WTC11 (cell line): ENCODE measurements around the gene DHX57. TPM values are rescaled to one million over a fixed set of nuclear protein-coding genes. Genes with fewer than 3 reads are reported as not detected.

Source experiments
- ATAC-seq: fragments of 200-7000 bp; cut with Tn5 transposase; 2 replicates; pipeline ENCODE4 v1.10.0; 2021; ENCODE audit warnings: mild to moderate bottlenecking, moderate library complexity
- CTCF ChIA-PET: fragments of 300-600 bp; sonication (Branson Sonifier 250); formaldehyde crosslinking; loops from one replicate; lab custom pipeline; 2021; ENCODE audit warnings: antibody characterized with exemption; lab: Charles Lee
- POLR2A ChIA-PET: fragments of 350-600 bp; sonication (Branson Sonifier 250); formaldehyde crosslinking; loops from one replicate; lab custom pipeline; 2021; ENCODE audit warnings: antibody characterized with exemption; lab: Charles Lee
- DNase-seq: peaks from one replicate; pipeline ENCODE4 v3.0.0; 2021; ENCODE audit warnings: low spot score
- H3K27ac Mint-ChIP-seq: 2 replicates; pipeline ENCODE4 v1.8.0; 2021; ENCODE audit warnings: mixed read lengths
- H3K27me3 Mint-ChIP-seq: 2 replicates; pipeline ENCODE4 v1.8.0; 2021; ENCODE audit warnings: low read depth, mild to moderate bottlenecking, moderate library complexity, mixed read lengths
- H3K36me3 Mint-ChIP-seq: 2 replicates; pipeline ENCODE4 v1.8.0; 2021; ENCODE audit warnings: mixed read lengths
- H3K4me1 Mint-ChIP-seq: 2 replicates; pipeline ENCODE4 v1.8.0; 2022; ENCODE audit warnings: mixed read lengths
- H3K4me3 Mint-ChIP-seq: 2 replicates; pipeline ENCODE4 v1.8.0; 2021; ENCODE audit warnings: mild to moderate bottlenecking, moderate library complexity, mixed read lengths
- H3K9me3 Mint-ChIP-seq: 2 replicates; pipeline ENCODE4 v1.8.0; 2021; ENCODE audit warnings: mixed read lengths
- ATF1 ChIP-seq: sonication (generic); formaldehyde crosslinking; IDR thresholded peaks from 2 replicates; pipeline ENCODE4 v1.8.1; 2023; ENCODE audit warnings: mild to moderate bottlenecking, moderate library complexity, missing genetic modification reagents
- ATF6 ChIP-seq: sonication (generic); formaldehyde crosslinking; IDR thresholded peaks from 2 replicates; pipeline ENCODE4 v1.8.1; 2023; ENCODE audit warnings: mild to moderate bottlenecking, missing genetic modification reagents
- ETV6 ChIP-seq: sonication (generic); formaldehyde crosslinking; IDR thresholded peaks from 2 replicates; pipeline ENCODE4 v1.8.1; 2022; ENCODE audit warnings: mild to moderate bottlenecking, missing genetic modification reagents
- FOXJ3 ChIP-seq: sonication (generic); formaldehyde crosslinking; IDR thresholded peaks from 2 replicates; pipeline ENCODE4 v1.9.0; 2021; ENCODE audit warnings: missing genetic modification reagents, mild to moderate bottlenecking, borderline replicate concordance
- FOXP4 ChIP-seq: sonication (generic); formaldehyde crosslinking; IDR thresholded peaks from 2 replicates; pipeline ENCODE4 v1.8.0; 2022; ENCODE audit warnings: mild to moderate bottlenecking, missing genetic modification reagents
- GABPB1 ChIP-seq: sonication (generic); formaldehyde crosslinking; IDR thresholded peaks from 2 replicates; pipeline ENCODE4 v1.8.1; 2023; ENCODE audit warnings: mild to moderate bottlenecking, missing genetic modification reagents
- JAZF1 ChIP-seq: fragments of 250-450 bp; sonication (Bioruptor Pico); IDR thresholded peaks from 2 replicates; pipeline ENCODE4 v1.9.0; 2021; ENCODE audit warnings: moderate library complexity, mild to moderate bottlenecking, inconsistent platforms
- MXD4 ChIP-seq: fragments of 250-450 bp; sonication (Bioruptor Pico); IDR thresholded peaks from 2 replicates; pipeline ENCODE4 v1.8.0; 2021; ENCODE audit warnings: mild to moderate bottlenecking, moderate library complexity, borderline replicate concordance
- TCF7 ChIP-seq: sonication (generic); formaldehyde crosslinking; IDR thresholded peaks from 2 replicates; pipeline ENCODE4 v1.8.0; 2022; ENCODE audit warnings: mild to moderate bottlenecking, low read depth, missing genetic modification reagents, moderate library complexity
- USF1 ChIP-seq: sonication (generic); formaldehyde crosslinking; IDR thresholded peaks from 2 replicates; pipeline ENCODE4 v1.8.0; 2022; ENCODE audit warnings: mild to moderate bottlenecking, missing genetic modification reagents
- ZNF281 ChIP-seq: sonication (generic); formaldehyde crosslinking; IDR thresholded peaks from 2 replicates; pipeline ENCODE4 v1.8.0; 2023; ENCODE audit warnings: mild to moderate bottlenecking, missing genetic modification reagents
- ZNF416 ChIP-seq: fragments of 250-450 bp; sonication (Bioruptor Pico); IDR thresholded peaks from 2 replicates; pipeline ENCODE4 v1.9.0; 2021; ENCODE audit warnings: mild to moderate bottlenecking, inconsistent platforms
- total RNA-seq: library from RNA; stranded (reverse); gene quantifications from 3 replicates; pipeline ENCODE4 v1.2.3, GENCODE V29; 2021
- TF ChIP-seq, protein P1 (sequence below): sonication (generic); formaldehyde crosslinking; conservative IDR thresholded peaks from 2 replicates; pipeline ENCODE4 v1.8.1; 2023; ENCODE audit warnings: mild to moderate bottlenecking, low read depth, missing genetic modification reagents, moderate library complexity
- TF ChIP-seq, protein P2 (sequence below): fragments of 250-450 bp; sonication (Bioruptor Pico); IDR thresholded peaks from 2 replicates; pipeline ENCODE4 v1.9.0; 2021; ENCODE audit warnings: mild to moderate bottlenecking

The DHX57 gene
- total RNA-seq, 1 experiment from 2014 or later: 30.3 TPM

DNA sequence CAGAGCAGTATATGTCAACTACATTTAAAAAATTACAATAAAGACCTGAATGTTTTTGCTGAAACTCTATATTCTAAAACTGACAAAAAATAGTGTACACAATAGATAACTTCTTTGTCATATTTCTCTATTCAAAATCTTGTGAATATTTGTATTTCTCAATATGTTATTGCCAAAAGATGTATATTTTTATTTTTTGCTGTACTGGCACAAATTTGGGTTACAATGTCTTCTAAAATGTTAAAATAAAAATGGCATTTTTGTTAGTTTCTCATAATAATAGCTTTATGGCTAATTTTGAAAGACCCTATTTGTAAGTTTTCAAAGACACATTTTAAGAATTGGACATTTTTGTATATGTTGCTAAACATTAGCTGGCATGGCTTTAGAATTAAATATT lies 13.3 kb upstream of the DHX57 start:
- 0 out of 2 replicates have a peak, but pooled peaks cover 3% of the 10 kb centered on the region for H3K4me1 Mint-ChIP-seq
- no peak for TF ChIP-seq ZNF281
- no peak for TF ChIP-seq FOXJ3 (CRISPR knock-in tag)
- TF ChIP-seq ATF6 (CRISPR knock-in tag): no peak
- TF ChIP-seq ATF1 (CRISPR knock-in tag): no peak
- TF ChIP-seq, all 79 proteins: peak for 0
- no peaks in the 10 kb centered on the region for H3K9me3 Mint-ChIP-seq
- ATAC-seq (no peak), DNase-seq (no peak)
- no peak overlapping the region for H3K4me3 Mint-ChIP-seq
- POLR2A ChIA-PET: no interaction called here
- no peak overlapping the region for H3K27ac Mint-ChIP-seq
- H3K36me3 Mint-ChIP-seq: no peaks in the 10 kb centered on the region
- CTCF ChIA-PET: no interaction called here
- H3K27me3 Mint-ChIP-seq: no peaks in the 10 kb centered on the region; the same call in 1 of the 2 replicates

DNA sequence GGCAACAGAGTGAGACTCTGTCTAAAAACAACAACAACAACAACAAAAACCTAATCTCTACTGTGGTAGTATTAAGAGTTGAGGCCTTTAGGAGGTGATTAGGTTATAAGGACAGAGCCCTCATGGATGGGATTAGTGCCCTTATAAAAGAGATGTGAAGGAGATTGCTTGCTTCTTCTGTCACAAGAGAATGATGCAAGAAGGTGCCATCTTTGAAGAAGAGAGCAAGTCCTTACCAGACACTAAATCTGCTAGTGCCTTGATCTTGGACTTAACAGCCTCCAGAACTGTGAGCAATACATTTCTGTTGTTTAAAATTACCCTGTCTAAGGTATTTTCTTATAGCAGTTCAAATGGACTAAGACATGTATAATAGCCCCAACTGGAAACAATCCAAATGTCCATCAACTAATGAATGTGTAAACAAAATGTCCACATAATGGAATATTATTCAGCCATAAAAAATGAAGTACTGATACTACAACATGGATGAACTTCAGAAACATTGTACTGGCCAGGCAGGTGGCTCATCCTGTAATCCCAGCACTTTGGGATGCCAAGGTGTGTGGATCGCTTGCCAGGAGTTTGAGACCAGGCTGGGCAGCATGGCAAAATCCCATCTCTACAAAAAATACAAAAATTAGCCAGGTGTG lies 12.3 kb upstream of the DHX57 start:
- H3K27ac Mint-ChIP-seq: no peak overlapping the region
- H3K4me3 Mint-ChIP-seq: no peak overlapping the region
- ChIA-PET POLR2A (no interaction called here), CTCF (no interaction called here)
- TF ChIP-seq ETV6 (CRISPR knock-in tag) (no peak), ZNF416 (CRISPR knock-in tag) (no peak)
- ATAC-seq (no peak), DNase-seq (no peak)
- no peaks in the 10 kb centered on the region; the same call in 1 of the 2 replicates for H3K27me3 Mint-ChIP-seq
- 0 out of 2 replicates have a peak, but pooled peaks cover 3% of the 10 kb centered on the region for H3K4me1 Mint-ChIP-seq
- no peaks in the 10 kb centered on the region for H3K9me3 Mint-ChIP-seq
- H3K36me3 Mint-ChIP-seq: no peaks in the 10 kb centered on the region

DNA sequence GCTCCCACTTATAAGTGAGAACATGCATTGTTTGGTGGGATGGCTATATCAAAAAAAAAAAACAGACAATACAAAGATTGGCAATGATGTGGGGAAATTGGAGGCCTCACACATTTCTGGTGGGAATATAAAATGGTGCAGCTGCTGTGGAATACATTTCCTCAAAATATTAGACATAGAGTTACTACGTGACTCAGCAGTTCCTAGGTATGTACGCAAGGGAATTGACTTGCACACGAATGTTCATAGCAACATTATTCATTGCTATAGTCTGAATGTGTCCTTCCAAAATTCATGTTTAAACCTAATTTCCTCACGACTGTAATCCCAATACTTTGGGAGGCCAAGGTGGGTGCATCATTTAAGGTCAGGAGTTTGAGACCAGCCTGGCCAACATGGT lies 11.6 kb upstream of the DHX57 start:
- Mint-ChIP-seq H3K36me3 (no peaks in the 10 kb centered on the region), H3K9me3 (no peaks in the 10 kb centered on the region), H3K27me3 (no peaks in the 10 kb centered on the region; the same call in 1 of the 2 replicates), H3K27ac (no peak overlapping the region), H3K4me3 (no peak overlapping the region), H3K4me1 (0 out of 2 replicates have a peak, but pooled peaks cover 3% of the 10 kb centered on the region)
- DNase-seq (no peak), ATAC-seq (no peak)
- TF ChIP-seq JAZF1 (no peak), TCF7 (CRISPR knock-in tag) (no peak), MXD4 (CRISPR knock-in tag) (no peak), USF1 (CRISPR knock-in tag) (no peak), GABPB1 (CRISPR knock-in tag) (no peak), FOXP4 (CRISPR knock-in tag) (no peak)
- TF ChIP-seq, protein P1, sequence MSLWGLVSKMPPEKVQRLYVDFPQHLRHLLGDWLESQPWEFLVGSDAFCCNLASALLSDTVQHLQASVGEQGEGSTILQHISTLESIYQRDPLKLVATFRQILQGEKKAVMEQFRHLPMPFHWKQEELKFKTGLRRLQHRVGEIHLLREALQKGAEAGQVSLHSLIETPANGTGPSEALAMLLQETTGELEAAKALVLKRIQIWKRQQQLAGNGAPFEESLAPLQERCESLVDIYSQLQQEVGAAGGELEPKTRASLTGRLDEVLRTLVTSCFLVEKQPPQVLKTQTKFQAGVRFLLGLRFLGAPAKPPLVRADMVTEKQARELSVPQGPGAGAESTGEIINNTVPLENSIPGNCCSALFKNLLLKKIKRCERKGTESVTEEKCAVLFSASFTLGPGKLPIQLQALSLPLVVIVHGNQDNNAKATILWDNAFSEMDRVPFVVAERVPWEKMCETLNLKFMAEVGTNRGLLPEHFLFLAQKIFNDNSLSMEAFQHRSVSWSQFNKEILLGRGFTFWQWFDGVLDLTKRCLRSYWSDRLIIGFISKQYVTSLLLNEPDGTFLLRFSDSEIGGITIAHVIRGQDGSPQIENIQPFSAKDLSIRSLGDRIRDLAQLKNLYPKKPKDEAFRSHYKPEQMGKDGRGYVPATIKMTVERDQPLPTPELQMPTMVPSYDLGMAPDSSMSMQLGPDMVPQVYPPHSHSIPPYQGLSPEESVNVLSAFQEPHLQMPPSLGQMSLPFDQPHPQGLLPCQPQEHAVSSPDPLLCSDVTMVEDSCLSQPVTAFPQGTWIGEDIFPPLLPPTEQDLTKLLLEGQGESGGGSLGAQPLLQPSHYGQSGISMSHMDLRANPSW (CRISPR knock-in tag): no peak
- TF ChIP-seq, protein P2, sequence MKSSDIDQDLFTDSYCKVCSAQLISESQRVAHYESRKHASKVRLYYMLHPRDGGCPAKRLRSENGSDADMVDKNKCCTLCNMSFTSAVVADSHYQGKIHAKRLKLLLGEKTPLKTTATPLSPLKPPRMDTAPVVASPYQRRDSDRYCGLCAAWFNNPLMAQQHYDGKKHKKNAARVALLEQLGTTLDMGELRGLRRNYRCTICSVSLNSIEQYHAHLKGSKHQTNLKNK (CRISPR knock-in tag): no peak
- ChIA-PET POLR2A (no interaction called here), CTCF (no interaction called here)
